H9 (cell line): ENCODE measurements around the gene FCGBP. TPM values are rescaled to one million over a fixed set of nuclear protein-coding genes. Genes with fewer than 3 reads are reported as not detected.

Experiments used
- DNase-seq: peaks from one replicate; pipeline ENCODE4 v3.0.0-alpha.2; 2017
- H2AFZ ChIP-seq: one replicate; pipeline ENCODE4 v1.6.1; 2013; ENCODE audit warnings: mild to moderate bottlenecking, low read length, control low read depth, moderate library complexity
- H2AK5ac ChIP-seq: 2 replicates; pipeline ENCODE4 v1.6.1; 2013; ENCODE audit warnings: low read length, control low read depth, mixed read lengths; ENCODE audit not compliant: insufficient read length
- H2BK120ac ChIP-seq: one replicate; pipeline ENCODE4 v1.6.1; 2013; ENCODE audit warnings: low read depth, mild to moderate bottlenecking, low read length, control low read depth, inconsistent platforms; ENCODE audit not compliant: poor library complexity, severe bottlenecking
- H2BK12ac ChIP-seq: 2 replicates; pipeline ENCODE4 v1.6.1; 2013; ENCODE audit warnings: low read length, control low read depth, mixed read lengths, low read depth; ENCODE audit not compliant: insufficient read length
- H2BK15ac ChIP-seq: 2 replicates; pipeline ENCODE4 v1.6.1; 2013; ENCODE audit warnings: low read depth, low read length, control low read depth
- H2BK20ac ChIP-seq: one replicate; pipeline ENCODE4 v1.6.1; 2013; ENCODE audit warnings: low read depth, mild to moderate bottlenecking, low read length, control low read depth, inconsistent platforms; ENCODE audit not compliant: poor library complexity, severe bottlenecking
- H2BK5ac ChIP-seq: 2 replicates; pipeline ENCODE4 v1.6.1; 2013; ENCODE audit warnings: low read length, control low read depth, mixed read lengths; ENCODE audit not compliant: insufficient read length
- H3K14ac ChIP-seq: 2 replicates; pipeline ENCODE4 v1.6.1; 2013; ENCODE audit warnings: low read length, control low read depth; ENCODE audit not compliant: insufficient read depth
- H3K18ac ChIP-seq: 2 replicates; pipeline ENCODE4 v1.6.1; 2013; ENCODE audit warnings: low read depth, mild to moderate bottlenecking, mixed read lengths, low read length, control low read depth; ENCODE audit not compliant: insufficient read length
- H3K23ac ChIP-seq: 2 replicates; pipeline ENCODE4 v1.6.1; 2013; ENCODE audit warnings: low read length, control low read depth, mixed read lengths, low read depth; ENCODE audit not compliant: insufficient read length
- H3K23me2 ChIP-seq: 2 replicates; pipeline ENCODE4 v1.6.1; 2013; ENCODE audit warnings: low read depth, mild to moderate bottlenecking, mixed read lengths, low read length, control low read depth; ENCODE audit not compliant: insufficient read length, poor library complexity, severe bottlenecking
- H3K27ac ChIP-seq: 2 replicates; pipeline ENCODE4 v1.5.1; 2013; ENCODE audit warnings: low read length, control low read depth, mixed read lengths, low read depth; ENCODE audit not compliant: insufficient read length
- H3K27me3 ChIP-seq: 2 replicates; pipeline ENCODE4 v1.6.1; 2013; ENCODE audit warnings: low read length, control low read depth, inconsistent platforms; ENCODE audit not compliant: insufficient read depth
- H3K4ac ChIP-seq: 2 replicates; pipeline ENCODE4 v1.6.1; 2013; ENCODE audit warnings: low read depth, mild to moderate bottlenecking, control low read depth, inconsistent platforms, low read length, moderate library complexity
- H3K4me1 ChIP-seq: 2 replicates; pipeline ENCODE4 v1.6.1; 2013; ENCODE audit warnings: low read length, control low read depth, inconsistent platforms; ENCODE audit not compliant: insufficient read depth
- H3K4me2 ChIP-seq: 2 replicates; pipeline ENCODE4 v1.6.1; 2013; ENCODE audit warnings: low read length, control low read depth, mixed read lengths; ENCODE audit not compliant: insufficient read length, insufficient read depth
- H3K56ac ChIP-seq: 2 replicates; pipeline ENCODE4 v1.6.1; 2013; ENCODE audit warnings: low read depth, mild to moderate bottlenecking, mixed read lengths, low read length, control low read depth; ENCODE audit not compliant: insufficient read length
- H3K79me1 ChIP-seq: 2 replicates; pipeline ENCODE4 v1.6.1; 2013; ENCODE audit warnings: low read depth, mild to moderate bottlenecking, moderate library complexity, low read length, control low read depth, inconsistent platforms; ENCODE audit not compliant: insufficient read depth, poor library complexity, severe bottlenecking
- H3K79me2 ChIP-seq: 2 replicates; pipeline ENCODE4 v1.6.1; 2013; ENCODE audit warnings: low read length, control low read depth, inconsistent platforms; ENCODE audit not compliant: insufficient read depth
- H3K9ac ChIP-seq: 2 replicates; pipeline ENCODE4 v1.6.1; 2013; ENCODE audit warnings: low read length, control low read depth, mixed read lengths; ENCODE audit not compliant: insufficient read length; ENCODE audit errors: extremely low read depth
- H3K9me3 ChIP-seq: one replicate; pipeline ENCODE4 v1.6.1; 2013; ENCODE audit warnings: low read depth, low read length, inconsistent platforms; ENCODE audit not compliant: control insufficient read depth
- H3T11ph ChIP-seq: one replicate; pipeline ENCODE4 v1.6.1; 2013; ENCODE audit warnings: mild to moderate bottlenecking, low read length, control low read depth, inconsistent platforms
- H4K20me1 ChIP-seq: one replicate; pipeline ENCODE4 v1.6.1; 2013; ENCODE audit not compliant: control insufficient read depth, insufficient read length, insufficient read depth
- H4K5ac ChIP-seq: 2 replicates; pipeline ENCODE4 v1.6.1; 2013; ENCODE audit warnings: low read depth, mild to moderate bottlenecking, mixed read lengths, low read length, control low read depth; ENCODE audit not compliant: insufficient read length
- H4K8ac ChIP-seq: replicated peaks from 2 replicates; pipeline ENCODE4 v1.6.1; 2013; ENCODE audit warnings: low read length, control low read depth, mixed read lengths, low read depth; ENCODE audit not compliant: insufficient read length
- H4K91ac ChIP-seq: 2 replicates; pipeline ENCODE4 v1.6.1; 2013; ENCODE audit warnings: low read depth, mild to moderate bottlenecking, moderate library complexity, mixed read lengths, low read length, control low read depth; ENCODE audit not compliant: insufficient read length
- H3K27ac Mint-ChIP-seq, 3 experiments: 2 replicates in 2 of 3; 3 replicates in 1 of 3; pipeline ENCODE4 v1.8.0; 2020 to 2021; ENCODE audit warnings: mixed read lengths in 3 of 3, mild to moderate bottlenecking in 1 of 3, moderate library complexity in 1 of 3
- H3K27me3 Mint-ChIP-seq: 2 replicates; pipeline ENCODE4 v1.8.0; 2021; ENCODE audit warnings: low read depth, mild to moderate bottlenecking, moderate library complexity, mixed read lengths
- H3K36me3 Mint-ChIP-seq, 3 experiments: 2 replicates in 2 of 3; 3 replicates in 1 of 3; pipeline ENCODE4 v1.8.0; 2020 to 2021; ENCODE audit warnings: low read depth in 3 of 3, mixed read lengths in 3 of 3; ENCODE audit not compliant: insufficient read depth in 1 of 3
- H3K4me1 Mint-ChIP-seq, 2 experiments: 2 replicates each; pipeline ENCODE4 v1.8.0; 2020; ENCODE audit warnings: mixed read lengths in 2 of 2
- H3K4me3 Mint-ChIP-seq, 2 experiments: 2 replicates in 1 of 2; 3 replicates in 1 of 2; pipeline ENCODE4 v1.8.0; 2020 to 2021; ENCODE audit warnings: mild to moderate bottlenecking in 2 of 2, mixed read lengths in 2 of 2, moderate library complexity in 1 of 2
- H3K9me3 Mint-ChIP-seq, 2 experiments: 2 replicates in 1 of 2; 3 replicates in 1 of 2; pipeline ENCODE4 v1.8.0; 2020; ENCODE audit warnings: mild to moderate bottlenecking in 2 of 2, mixed read lengths in 2 of 2, moderate library complexity in 1 of 2
- CTCF ChIP-seq: fragments of 200-600 bp; sonication (generic); conservative IDR thresholded peaks from 3 replicates; pipeline ENCODE4 v1.8.0; 2021; ENCODE audit warnings: antibody characterized with exemption, mild to moderate bottlenecking
- WGBS: extraction: QIAGEN DNeasy Blood & Tissue Kit; methylation state at CpG from one replicate; pipeline ENCODE4 v1.1.7; 2013; ENCODE audit warnings: missing lambda C conversion rate, low lambda C conversion rate, mixed read lengths; ENCODE audit not compliant: insufficient read length; ENCODE audit errors: extremely low coverage; 5-methylcytosine and 5-hydroxymethylcytosine counted together
- total RNA-seq: library from RNA; stranded (reverse); gene quantifications from 2 replicates; pipeline ENCODE4 v1.2.1, GENCODE V29; 2021

The FCGBP gene
- total RNA-seq, 1 experiment from 2014 or later: 0.13 TPM

GRCh38 chr19:39937094-39937720, 2.8 kb upstream of the FCGBP start:
- WGBS: no CpG with 5 or more reads among the region's 5 CpGs
- no peak overlapping the region for H3K56ac ChIP-seq

More at GRCh38 chr19:39937094-39937720, 2.8 kb upstream of the FCGBP start:
- Mint-ChIP-seq H3K4me3 (no peak overlapping the region), H3K4me1 (peaks cover 6 to 8% of the 10 kb centered on the region in 2 experiments; a peak in 3 of 4 replicates), H3K27me3 (no peaks in the 10 kb centered on the region), H3K9me3 (peaks cover 0 to 2% of the 10 kb centered on the region in 2 experiments; a peak in 1 of 5 replicates), H3K36me3 (no peaks in the 10 kb centered on the region), H3K27ac (no peak overlapping the region)
- no peak for DNase-seq
- H3K4ac ChIP-seq: no peak overlapping the region
- no peaks in the 10 kb centered on the region for H3K23me2 ChIP-seq
- no peak overlapping the region for H3K9ac ChIP-seq
- no peaks in the 10 kb centered on the region for H3K4me1 ChIP-seq
- H4K5ac ChIP-seq: no peak overlapping the region
- no peak overlapping the region for H2BK120ac ChIP-seq
- no peak overlapping the region for H3T11ph ChIP-seq
- no peak overlapping the region for H2AK5ac ChIP-seq
- no peak overlapping the region for H2BK12ac ChIP-seq
- H2AFZ ChIP-seq: no peak overlapping the region
- no peaks in the 10 kb centered on the region for H3K79me1 ChIP-seq
- no peak overlapping the region for H4K8ac ChIP-seq
- no peaks in the 10 kb centered on the region for H3K9me3 ChIP-seq
- no peak overlapping the region for H2BK20ac ChIP-seq
- no peak overlapping the region for H2BK5ac ChIP-seq
- H3K27me3 ChIP-seq: no peaks in the 10 kb centered on the region
- no peak overlapping the region for H3K18ac ChIP-seq
- no peak overlapping the region for H4K91ac ChIP-seq
- no peak overlapping the region for H3K23ac ChIP-seq
- H3K14ac ChIP-seq: no peak overlapping the region
- H3K4me2 ChIP-seq: no peak overlapping the region
- no peak overlapping the region for H2BK15ac ChIP-seq
- no peaks in the 10 kb centered on the region for H3K79me2 ChIP-seq
- H4K20me1 ChIP-seq: no peaks in the 10 kb centered on the region
- TF ChIP-seq CTCF: no peak
- no peak overlapping the region for H3K27ac ChIP-seq
